Cardiac septum (tissue), 1 donor: ENCODE results near the gene CRX. TPM values are rescaled to one million over a fixed set of nuclear protein-coding genes. Genes with fewer than 3 reads are reported as not detected.
"Not testable (repeated sequence)": the region's sequence is repeated elsewhere in the genome, so short reads cannot be mapped to it uniquely, and the experiment has no call there.

ENCODE experiments used
- DNase-seq: peaks from one replicate; pipeline ENCODE4 v3.0.0-alpha.2; 2020; ENCODE audit warnings: low spot score
- intact Hi-C: fragments of 100-400 bp; cut with DNase I; formaldehyde crosslinking; loops from one replicate; pipeline ENCODE4 v1.14.0; 2022
- long read RNA-seq: library from polyadenylated mRNA; unstranded; transcript quantifications from one replicate; pipeline ENCODE4 v2.0.0, GENCODE V29; 2021
- total RNA-seq: library from RNA; stranded (reverse); fragmentation: NEBNext Ultra II Directional; extraction: Animal tissue kit (Norgen Biotek cat#: 25700); gene quantifications from one replicate; pipeline ENCODE4 v1.2.1, GENCODE V29; 2021
- donor health status: DM: no; HTN: no; CAD: no.

The CRX gene
- not detected for total RNA-seq
- long read RNA-seq: 0 reads

DNA sequence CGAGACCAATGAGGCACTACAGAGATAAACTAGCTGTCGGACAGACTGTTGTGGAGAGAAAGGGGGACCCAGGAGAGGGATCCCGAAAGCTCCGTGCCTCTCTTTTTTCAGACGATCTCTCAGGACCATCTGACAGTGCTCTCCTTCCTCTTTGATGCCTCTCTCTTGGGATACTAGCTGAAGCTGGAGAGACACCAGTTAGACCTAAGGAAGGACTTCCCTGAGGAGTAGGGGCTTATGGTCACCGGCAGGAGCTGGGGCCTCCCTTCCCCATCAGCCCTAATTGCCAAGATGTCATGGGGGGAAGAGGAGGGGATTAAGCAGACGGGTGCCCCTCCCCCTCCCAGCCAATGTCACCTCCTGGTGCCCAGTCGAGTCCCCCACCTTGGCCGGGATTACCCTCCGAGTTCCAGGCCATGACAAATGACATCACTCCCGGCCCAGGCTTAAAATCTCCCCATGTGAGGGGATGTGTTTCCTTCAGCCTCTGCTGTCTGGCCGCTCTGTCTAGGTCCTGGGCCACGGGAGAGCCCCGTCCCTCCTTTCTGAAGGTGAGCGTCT is at the start of gene CRX:
Gene CRX (plus strand): TSS at position 478 of the 561 bp plus-strand sequence. CDS start 12,507 bp downstream, outside the sequence.
- no peak for DNase-seq
- intact Hi-C loops: no loop called here

DNA sequence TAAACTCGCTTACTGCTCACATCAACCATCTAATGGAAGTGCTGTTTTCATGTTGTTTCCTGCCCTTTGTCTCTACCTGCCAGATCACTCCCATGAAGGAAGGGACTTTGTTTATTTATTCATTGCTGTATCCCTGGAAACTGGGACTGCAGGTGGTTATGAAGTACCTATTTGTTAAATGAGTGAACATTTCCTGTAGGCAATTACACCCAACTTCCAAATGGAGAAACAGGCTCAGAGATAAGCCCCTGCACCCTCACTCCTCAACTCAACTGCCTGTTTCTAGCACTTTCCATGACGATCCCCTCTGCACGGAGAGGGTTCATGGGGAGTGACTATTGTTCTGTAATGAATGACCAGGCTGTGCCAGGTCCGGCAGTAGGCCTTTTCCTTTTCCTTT is 45.2 kb upstream of the CRX start:
- no peak for DNase-seq
- intact Hi-C loops: no loop called here

DNA sequence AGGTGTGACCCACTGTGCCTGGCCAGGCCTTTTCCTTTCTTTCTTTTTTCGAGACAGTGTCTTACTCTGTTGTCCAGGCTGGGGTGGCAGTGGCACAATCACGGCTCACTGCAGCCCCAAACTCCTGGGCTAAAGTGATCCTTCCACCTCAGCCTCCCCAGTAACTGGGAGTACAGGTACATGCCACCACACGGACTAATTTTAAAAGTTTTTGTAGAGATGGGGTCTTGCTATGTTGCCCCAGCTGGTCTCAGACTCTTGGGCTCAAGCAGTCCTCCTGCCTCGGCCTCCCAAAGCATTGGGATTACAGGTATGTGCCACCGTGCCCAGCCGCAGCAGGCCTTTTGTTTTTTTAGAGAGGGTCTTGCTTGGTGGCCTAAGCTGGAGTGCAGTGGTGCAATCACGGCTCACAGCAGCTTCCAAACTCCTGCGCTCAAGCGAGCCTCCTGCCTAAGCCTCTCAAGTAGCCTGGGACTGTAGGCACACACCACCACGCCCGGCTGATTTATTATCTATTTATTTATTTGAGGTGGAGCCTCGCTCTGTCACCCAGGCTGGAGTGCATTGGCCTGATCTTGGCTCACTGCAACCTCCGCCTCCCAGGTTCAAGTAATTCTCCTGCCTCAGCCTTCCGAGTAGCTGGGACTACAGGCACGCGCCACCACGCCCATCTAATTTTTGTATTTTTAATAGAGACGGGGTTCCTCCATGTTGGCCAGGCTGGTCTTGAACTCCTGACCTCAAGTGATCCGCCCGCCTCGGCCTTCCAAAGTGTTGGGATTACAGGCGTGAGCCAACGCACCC is 44.3 kb upstream of the CRX start:
- not testable (repeated sequence) for DNase-seq
- intact Hi-C loops: loop anchor here (1.0 kb wide), 1 partner anchor 58 kb away; no protein-coding TSS in a partner anchor

DNA sequence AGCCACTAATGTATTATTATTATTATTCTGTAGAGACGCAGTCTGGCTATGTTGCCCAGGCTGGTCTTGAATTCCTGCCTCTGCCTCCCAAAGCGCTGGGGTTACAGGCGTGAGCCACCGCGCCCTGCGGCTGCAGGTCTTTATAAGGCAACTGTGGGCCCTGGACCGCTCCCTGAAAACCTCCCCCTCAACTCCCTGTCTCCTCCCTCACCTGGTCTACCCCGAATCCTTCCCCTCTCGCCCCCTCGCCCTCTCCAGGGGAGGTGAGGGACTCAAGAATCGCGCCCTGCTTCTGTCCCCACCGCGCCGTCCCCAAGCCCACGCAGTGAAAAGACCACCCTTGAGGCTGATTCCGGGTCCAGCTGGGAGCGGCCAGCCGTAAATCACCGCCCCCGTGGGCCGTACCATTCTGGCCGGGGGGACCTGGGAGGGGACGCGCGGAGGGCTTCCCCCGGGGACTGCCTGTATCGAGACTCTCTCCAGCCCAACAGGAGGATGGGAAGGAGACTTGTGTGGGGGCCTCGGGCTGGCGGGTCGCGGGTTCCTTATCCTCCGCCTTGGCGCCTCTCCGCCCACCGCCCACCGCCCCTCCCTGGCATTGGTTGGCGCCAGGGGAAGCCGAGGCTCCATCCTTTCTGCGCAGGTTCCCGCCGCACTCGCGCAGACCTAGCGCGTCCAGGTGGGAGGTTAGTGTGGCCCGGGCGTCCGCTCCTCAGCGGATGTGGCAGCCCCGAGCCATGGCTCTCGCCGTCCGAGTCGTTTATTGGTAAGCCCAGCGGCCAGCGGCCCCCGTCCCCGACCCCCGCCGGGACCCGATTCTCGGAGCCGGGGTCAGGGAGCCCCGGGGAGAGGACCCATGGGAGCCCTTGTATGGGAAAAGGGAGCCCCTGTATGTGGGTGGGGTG is 43.4 kb upstream of the CRX start, which contains the start of gene SELENOW:
Gene SELENOW (plus strand): TSS at position 655 of the 905 bp plus-strand sequence. CDS start 83 bp downstream, at position 738.
- intact Hi-C loops: loop anchor here (1.0 kb wide), 1 partner anchor 59 kb away; no protein-coding TSS in a partner anchor
- peak; percentile 88 for DNase-seq

DNA sequence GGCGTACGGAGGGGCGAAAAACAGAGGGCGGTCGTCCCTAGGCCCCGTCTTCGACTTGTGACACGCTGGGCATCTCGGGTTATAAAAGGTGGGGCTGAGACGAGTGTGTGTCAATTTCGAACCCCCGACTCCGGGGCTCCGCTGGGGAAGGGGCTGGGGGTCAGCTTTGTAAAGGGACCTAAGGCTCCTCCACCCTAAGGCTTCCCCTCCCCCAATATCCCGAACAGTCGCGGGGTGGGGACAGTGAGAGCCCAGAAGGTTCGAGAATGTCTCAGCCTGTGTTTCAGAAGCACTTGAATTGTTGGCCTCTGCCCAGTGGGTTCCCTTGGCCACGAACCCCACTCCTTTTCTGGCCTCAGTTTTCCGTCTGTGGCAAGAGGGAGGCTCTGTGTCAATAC is 42.8 kb upstream of the CRX start:
- DNase-seq: no peak
- intact Hi-C loops: loop anchor here (1.0 kb wide), 1 partner anchor 60 kb away; no protein-coding TSS in a partner anchor

DNA sequence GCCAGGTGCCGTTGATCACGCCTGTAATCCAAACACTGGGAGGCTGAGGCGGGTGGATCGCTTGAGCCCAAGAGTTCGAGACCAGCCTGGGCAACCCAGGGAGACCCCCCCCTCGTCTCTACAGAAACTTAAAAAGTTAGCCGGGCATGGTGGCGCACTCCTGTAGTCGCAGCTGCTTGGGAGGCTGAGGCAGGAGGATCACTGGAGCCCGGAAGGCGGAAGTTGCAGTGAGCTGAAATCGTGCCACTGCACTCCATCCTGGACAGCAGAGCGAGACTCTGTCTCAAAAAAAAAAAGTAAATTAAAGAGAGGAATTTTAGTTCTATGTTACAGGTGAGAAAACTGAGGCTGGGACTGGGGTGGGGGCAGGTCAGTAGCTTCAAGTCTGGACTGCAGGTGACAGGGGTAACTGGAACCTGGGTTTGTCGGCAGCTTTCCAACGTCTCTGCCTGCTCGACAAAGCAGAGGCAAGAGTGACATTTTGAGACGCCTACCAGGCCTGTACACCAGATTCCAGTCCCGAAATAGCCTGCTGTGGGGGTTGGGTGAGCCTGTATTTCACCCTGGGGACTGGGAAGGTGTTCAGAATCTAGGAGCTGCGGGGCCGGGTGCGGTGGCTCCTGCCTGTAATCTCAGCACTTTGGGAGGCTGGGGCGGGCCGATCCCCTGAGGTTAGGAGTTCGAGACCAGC is 42.1 kb upstream of the CRX start:
- intact Hi-C loops: no loop called here
- peak; percentile 92 for DNase-seq

DNA sequence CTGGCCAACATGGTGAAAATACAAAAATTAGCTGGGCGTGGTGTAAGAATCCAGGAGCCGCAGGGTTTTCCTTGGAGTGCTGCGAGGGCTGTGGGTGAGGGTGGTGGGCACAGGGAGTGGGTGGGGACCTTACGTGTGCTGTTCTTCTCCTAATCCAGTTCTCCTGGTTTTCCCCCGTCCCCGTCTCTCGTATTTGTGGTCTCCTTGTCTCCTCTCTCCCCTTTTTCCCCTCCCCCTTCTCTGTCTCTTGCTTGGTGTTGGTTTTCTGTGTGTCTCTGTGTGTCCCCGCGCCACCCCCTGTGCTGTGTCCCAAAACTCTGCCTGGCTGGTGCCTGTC is 41.6 kb upstream of the CRX start:
- no peak for DNase-seq
- intact Hi-C loops: no loop called here

DNA sequence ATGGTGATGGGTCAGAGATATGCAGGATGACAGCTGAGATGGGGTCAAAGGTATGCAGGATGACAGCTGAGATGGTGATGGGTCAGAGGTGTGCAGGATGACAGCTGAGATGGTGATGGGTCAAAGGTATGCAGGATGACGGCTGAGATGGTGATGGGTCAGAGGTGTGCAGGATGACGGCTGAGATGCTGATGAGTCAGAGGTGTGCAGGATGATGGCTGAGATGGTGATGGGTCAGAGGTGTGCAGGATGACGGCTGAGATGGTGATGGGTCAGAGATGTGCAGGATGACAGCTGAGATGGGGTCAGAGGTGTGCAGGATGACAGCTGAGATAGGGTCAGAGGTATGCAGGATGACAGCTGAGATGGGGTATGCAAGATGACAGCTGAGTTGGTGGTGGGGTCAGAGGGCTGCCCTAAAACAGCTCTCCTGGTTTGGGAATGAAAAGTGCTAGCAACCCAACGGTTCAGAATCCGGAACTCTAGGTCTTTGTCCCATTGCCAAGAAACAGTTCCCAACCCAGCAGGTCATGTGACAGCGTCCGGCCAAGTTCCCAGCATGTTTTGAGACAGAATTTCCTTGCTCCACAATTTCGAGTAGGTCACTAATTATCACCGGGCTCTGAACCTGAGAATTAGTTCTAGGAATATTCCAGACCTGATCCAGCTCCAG is 40.0 kb upstream of the CRX start:
- intact Hi-C loops: no loop called here
- no peak for DNase-seq

DNA sequence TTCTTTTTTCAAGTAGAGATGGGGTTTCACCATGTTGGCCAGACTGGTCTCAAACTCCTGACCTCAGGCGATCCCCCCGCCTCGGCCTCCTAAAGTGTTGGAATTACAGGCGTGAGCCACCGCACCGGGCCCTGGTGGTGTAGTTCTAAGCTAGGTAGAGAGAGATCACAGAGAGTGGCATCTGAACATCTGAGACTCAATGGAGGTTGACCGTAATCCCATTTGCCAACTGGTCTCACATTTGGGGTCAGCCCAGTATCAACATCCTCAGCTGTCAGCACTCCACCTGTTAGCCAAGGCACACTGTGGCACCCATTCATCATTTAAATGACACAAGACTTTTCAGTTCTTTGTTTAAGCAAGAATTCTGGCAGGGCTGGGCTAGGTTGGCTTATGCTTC is 35.2 kb upstream of the CRX start:
- intact Hi-C loops: no loop called here
- no peak for DNase-seq

DNA sequence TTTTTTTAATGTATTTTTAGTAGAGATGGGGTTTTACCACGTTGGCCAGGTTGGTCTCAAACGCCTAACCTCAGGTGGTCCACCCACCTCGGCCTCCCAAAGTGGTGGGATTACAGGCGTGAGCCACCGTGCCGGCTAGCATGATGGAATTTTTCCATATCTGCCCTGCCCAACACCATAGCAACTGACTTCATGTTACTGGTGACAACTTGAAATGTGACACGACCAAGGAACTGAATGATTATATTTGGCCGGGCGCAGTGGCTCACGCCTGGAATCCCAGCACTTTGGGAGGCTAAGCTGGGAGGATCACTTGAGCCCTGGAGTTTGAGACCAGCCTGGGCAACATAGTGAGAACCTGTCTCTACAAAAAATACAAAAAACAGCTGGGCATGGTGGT is 34.4 kb upstream of the CRX start:
- DNase-seq, intact Hi-C loops: not testable (repeated sequence)

DNA sequence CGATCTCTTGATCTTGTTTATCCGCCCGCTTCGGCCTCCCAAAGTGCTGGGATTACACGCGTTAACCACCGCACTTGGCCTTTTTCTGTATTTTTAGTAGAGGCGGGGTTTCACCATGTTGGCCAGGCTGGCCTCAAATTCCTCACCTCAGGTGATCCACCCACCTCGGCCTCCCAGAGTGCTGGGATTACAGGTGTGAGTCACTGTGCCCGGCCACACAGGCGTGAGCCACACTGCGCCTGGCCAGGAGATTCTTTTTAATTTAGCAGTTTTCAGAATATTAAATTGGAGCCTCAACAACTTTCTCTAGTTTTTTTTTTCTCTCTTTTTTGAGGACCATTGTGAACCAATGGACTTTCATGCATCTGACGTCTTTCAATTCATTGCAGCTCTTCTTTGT is 31.9 kb upstream of the CRX start:
- DNase-seq, intact Hi-C loops: not testable (repeated sequence)

DNA sequence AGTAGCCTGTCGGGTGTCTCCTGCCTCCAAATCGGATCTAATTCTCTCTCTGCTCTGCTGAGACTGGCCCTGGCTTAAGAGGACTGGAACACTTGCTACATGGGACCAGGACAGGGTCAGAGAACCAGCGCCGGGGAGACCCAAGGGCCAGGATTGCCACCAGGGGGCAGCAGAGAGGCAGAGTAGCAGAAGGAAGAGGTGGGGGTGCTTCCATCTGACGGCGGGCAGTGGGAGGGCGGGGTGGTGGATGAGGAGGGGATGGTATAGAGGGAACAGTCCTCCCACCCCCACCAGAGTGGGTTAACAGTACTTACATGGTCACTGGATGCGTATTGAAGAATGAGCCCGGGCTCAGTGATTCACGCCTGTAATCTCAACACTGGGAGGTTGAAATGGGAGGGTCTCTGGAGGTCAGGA is 31.3 kb upstream of the CRX start:
- DNase-seq: peak; percentile 89
- intact Hi-C loops: no loop called here

DNA sequence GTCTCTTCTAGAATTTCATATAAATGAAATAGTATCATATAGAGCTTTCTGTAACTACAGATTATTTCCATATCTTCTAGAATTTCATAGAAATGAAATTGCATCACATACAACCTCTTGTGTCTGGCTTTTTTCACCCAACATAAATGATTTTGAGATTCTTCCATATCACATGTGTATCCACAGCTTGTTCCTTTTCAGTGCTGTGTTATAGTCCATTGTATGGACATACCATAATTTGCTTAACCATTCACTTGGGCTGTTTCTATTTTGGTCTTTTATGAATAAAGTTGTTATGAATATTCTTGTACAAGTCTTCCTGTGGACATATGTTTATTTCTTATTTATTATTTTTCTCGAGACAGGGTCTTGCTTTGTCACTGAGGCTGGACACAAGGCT is 29.1 kb upstream of the CRX start:
- DNase-seq: no peak
- intact Hi-C loops: no loop called here

DNA sequence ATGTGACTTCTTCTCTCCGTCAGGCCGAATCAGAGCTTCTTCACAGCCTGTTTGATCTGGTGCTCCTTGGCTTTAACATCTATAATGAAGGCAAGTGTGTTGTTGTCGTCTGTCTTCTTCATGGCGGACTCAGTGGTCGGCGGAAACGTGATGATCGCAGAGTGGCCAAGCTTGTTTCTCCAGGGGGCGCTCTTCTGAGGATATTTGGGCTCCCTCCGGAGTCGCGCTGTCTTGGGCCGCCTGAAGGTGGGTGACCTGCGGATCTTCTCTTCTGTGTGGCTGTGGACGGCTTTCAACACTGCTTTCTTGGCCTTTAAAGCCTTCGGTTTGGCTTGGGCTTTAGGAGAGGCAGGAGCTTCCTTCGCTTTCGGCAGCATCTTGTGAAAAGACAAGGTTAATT is 27.2 kb upstream of the CRX start:
- DNase-seq: no peak
- intact Hi-C loops: no loop called here

DNA sequence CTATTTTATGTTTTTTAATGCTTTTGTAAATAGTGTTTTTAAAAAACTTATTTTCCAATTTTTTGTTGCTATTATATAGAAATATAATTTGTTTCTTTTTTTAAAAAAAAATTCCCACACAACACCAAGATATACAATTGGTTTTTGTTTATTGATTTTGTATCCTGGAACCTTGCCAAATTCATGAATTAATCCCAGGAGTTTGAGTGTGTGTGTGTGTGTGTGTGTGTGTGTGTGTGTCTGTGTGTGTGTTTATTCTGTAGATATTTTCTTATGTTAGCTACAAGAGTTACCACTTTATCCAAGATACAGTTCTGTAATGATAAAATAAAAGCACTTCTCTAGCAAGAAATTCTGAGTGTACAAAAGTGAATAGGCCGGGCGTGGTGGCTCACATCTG is 25.0 kb upstream of the CRX start:
- DNase-seq: no peak
- intact Hi-C loops: no loop called here

DNA sequence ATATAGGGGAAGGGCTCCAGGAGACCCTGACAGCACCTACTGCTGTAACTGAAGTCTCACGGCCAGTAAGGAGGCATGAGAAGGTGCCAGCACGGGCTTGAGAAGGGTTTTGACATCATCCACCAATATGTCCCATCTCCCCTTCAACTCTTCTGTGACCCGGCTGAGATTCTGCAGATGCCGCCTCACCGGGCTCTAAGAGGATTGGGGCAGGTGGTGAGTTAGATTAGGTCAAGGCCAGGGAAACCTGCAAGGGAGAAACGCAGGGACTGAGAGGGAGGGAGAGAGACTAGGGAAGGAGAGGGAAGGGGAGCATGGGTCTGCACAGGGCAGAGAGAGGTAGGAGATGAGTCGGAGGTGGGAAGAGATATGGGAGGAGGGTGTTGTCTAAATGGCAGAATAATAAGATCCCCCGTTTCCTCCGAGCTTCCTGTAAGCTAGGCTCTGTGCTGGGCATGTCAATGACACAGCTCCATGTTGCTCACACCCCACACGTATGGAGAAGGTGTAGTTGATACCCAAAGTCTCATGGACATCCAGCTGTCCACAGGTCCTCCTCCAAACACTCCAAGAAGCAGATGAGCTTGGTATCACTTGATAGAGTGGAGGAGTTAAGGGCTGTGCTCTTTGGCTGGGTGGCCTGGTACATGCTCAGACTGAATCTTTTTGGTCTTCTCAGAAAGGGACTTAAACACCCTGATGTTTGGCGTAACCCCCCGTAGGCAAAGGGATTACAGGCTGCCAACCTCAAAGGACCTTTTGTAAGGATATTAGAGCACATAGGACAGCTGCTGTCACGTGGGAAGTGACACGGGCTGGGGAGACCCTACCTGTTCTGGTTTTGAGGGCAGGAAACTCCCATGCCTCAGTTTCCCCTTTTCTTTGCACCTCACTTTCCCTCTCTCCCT is 23.5 kb upstream of the CRX start:
- intact Hi-C loops: no loop called here
- DNase-seq: no peak

DNA sequence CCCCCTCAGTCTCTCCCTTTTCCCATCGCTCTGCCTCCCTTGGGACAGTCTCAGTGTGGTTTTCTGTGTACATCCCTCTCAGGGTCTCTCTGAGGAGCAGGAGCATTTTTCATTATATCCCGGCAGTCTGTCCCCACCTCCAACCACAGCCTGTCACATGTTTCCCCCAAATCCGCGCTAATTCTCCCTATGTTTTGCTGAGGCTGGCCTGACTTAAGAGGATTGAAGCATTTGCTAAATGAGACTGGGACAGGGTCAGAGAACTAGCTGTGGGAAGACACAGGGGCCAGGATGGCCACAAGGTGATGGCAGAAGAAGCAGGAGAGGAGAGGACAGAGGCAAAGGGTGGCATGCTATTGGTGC is 22.9 kb upstream of the CRX start:
- no peak for DNase-seq
- intact Hi-C loops: no loop called here

DNA sequence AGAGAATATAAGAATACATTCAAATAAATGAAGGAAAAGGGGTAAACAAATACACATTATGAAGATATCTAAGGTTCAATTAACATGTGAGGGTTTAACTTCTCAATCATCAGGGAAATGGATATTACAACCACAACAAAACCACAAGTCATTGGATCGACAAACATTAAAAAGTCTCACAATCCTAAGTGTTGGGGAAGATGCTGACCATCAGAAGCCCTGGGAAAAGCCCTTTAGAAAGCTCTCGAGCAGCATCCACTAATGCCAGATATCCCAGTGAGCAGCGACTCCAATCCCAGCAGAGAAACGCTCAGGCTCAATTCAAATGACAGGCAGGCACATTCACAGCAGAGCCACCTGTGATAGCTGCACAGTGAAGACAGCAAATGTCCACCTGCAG is 20.5 kb upstream of the CRX start:
- no peak for DNase-seq
- intact Hi-C loops: no loop called here
